Measurements from ENCODE around the gene PRTN3. TPM values are rescaled to one million over a fixed set of nuclear protein-coding genes. Genes with fewer than 3 reads are reported as not detected.

The PRTN3 gene
- total and polyA plus RNA-seq, 2 of the 4 experiments (the other 2 are of a cell fraction), result not detected

DNA sequence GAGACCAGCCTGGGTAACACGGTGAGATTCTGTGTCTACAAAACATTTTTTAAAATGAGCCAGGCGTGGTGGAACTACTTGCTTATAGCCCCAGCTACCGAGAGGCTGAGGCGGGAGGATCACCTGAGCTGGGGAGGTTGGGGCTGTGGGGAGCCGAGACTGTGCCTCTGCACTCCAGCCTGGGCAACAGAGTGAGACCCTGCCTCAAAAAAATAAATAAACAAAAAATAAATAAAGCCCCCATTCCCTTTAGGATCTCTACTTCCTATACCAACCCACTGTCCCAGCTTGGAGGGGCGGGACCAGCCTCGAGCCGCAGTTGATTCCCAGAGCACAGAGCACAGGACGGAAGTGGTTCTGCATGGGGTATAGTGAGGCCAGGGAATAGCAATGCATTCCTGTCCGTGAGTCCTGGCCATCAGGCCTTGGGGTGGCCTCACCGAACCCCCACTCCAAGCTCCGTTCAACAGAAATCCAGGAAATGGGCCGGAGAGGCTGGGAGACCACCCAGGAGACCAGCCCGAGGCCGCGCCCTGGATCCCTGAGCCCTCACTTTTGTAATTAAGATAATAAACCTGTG is 48.4 kb upstream of the PRTN3 start:
- H3K4ac ChIP-seq (ENCODE audit: low read depth, low read length), result no peak overlapping the region
- H4K8ac ChIP-seq (ENCODE audit: low read depth in 2 of 2, low read length in 2 of 2), result no peak overlapping the region
- DNase-seq (no peak), ATAC-seq (ENCODE audit: low read depth) (no peak)
- ChIA-PET CTCF (interaction anchor here (0.6 kb wide), 1 partner anchor 113 kb away, joined by 5 read pairs; no protein-coding TSS in a partner anchor), POLR2A (ENCODE audit: unreplicated experiment) (interaction anchor here (0.6 kb wide), 1 partner anchor 139 kb away, joined by 3 read pairs; no protein-coding TSS in a partner anchor)
- BruUV-seq (replicated peaks), result no TSS peak
- no peaks in the 10 kb centered on the region for H4K20me1 ChIP-seq (ENCODE audit: insufficient read depth, low read length)
- H2BK5ac ChIP-seq (ENCODE audit: low read depth, low read length, poor library complexity, severe bottlenecking), result no peak overlapping the region
- H3K14ac ChIP-seq (replicated peaks; ENCODE audit: low read depth, low read length), result no peak overlapping the region
- no peaks in the 10 kb centered on the region for H3K9me1 ChIP-seq (ENCODE audit: insufficient read depth, low read length)
- intact Hi-C loops (cut with micrococcal nuclease), result no loop called here
- no peak overlapping the region for H2AFZ ChIP-seq (replicated peaks; ENCODE audit: low read length, poor library complexity)
- no peak overlapping the region for H3K4me2 ChIP-seq (ENCODE audit: low read depth, low read length)
- H2BK15ac ChIP-seq (ENCODE audit: low read depth, low read length), result no peak overlapping the region
- in situ Hi-C loops (cut with MboI; ENCODE audit: low sequenced_read_pairs), result no loop called here
- no peaks in the 10 kb centered on the region for H3K9me3 ChIP-seq (ENCODE audit: control insufficient read depth, insufficient read depth, low read length)
- H4K5ac ChIP-seq (ENCODE audit: low read depth, low read length), result no peak overlapping the region
- TF ChIP-seq RFX5 (IDR thresholded peaks at IDR 0.05; ENCODE audit: low read depth, low read length) (no peak), NFE2L2 (IDR thresholded peaks at IDR 0.05; ENCODE audit: low read depth, low read length) (no peak), FOS (IDR thresholded peaks at IDR 0.05; ENCODE audit: low read depth, low read length) (no peak), CEBPB (IDR thresholded peaks at IDR 0.05; ENCODE audit: low read depth, low read length) (no peak), RAD21 (IDR thresholded peaks at IDR 0.05; ENCODE audit: low read length) (no peak), BHLHE40 (IDR thresholded peaks at IDR 0.05; ENCODE audit: low read depth, low read length) (no peak), CTCF (conservative IDR thresholded peaks at IDR 0.05; ENCODE audit: low read depth, low read length) (no peak), MXI1 (IDR thresholded peaks at IDR 0.05; ENCODE audit: borderline replicate concordance, low read depth, low read length) (no peak), CHD1 (IDR thresholded peaks at IDR 0.05; ENCODE audit: low read depth, low read length) (no peak), MAFK (IDR thresholded peaks at IDR 0.05; ENCODE audit: low read depth, low read length) (no peak), MAZ (IDR thresholded peaks at IDR 0.05; ENCODE audit: borderline replicate concordance, low read depth, low read length) (no peak), RCOR1 (IDR thresholded peaks at IDR 0.05; ENCODE audit: insufficient replicate concordance, low read length) (no peak), USF2 (IDR thresholded peaks at IDR 0.05; ENCODE audit: low read depth, low read length) (no peak)
- TF ChIP-seq, protein P1, sequence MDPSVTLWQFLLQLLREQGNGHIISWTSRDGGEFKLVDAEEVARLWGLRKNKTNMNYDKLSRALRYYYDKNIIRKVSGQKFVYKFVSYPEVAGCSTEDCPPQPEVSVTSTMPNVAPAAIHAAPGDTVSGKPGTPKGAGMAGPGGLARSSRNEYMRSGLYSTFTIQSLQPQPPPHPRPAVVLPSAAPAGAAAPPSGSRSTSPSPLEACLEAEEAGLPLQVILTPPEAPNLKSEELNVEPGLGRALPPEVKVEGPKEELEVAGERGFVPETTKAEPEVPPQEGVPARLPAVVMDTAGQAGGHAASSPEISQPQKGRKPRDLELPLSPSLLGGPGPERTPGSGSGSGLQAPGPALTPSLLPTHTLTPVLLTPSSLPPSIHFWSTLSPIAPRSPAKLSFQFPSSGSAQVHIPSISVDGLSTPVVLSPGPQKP (IDR thresholded peaks at IDR 0.05; ENCODE audit: borderline replicate concordance, low read depth, low read length), result no peak
- H3K56ac ChIP-seq (ENCODE audit: extremely low read depth, insufficient read depth, low read length), result no peak overlapping the region
- peaks cover 0 to 3% of the 10 kb centered on the region in 2 experiments; a peak in 1 of 4 replicates for H3K79me1 ChIP-seq (ENCODE audit: low read depth in 1 of 2, low read length in 2 of 2)
- H3K4me1 ChIP-seq (ENCODE audit: control insufficient read depth, insufficient read depth, low read length), result peaks cover 2% of the 10 kb centered on the region; the same call in 1 of the 2 replicates
- 81% methylated on average over 10 of the region's 16 CpGs; no CpG with 5 or more reads in 1 of the 2 experiments for WGBS, 2 experiments (ENCODE audit: extremely low coverage in 2 of 2, insufficient read length in 1 of 2)
- H4K91ac ChIP-seq (ENCODE audit: insufficient read depth, low read depth, low read length), result no peak overlapping the region
- no peaks in the 10 kb centered on the region for H3K36me3 ChIP-seq (ENCODE audit: control insufficient read depth, insufficient read depth, low read length)
- no peak overlapping the region for H2AK5ac ChIP-seq (ENCODE audit: low read depth, low read length)
- H3K4me3 ChIP-seq (ENCODE audit: insufficient read depth, low read depth, low read length), result no peak overlapping the region
- dilution Hi-C loops (cut with HindIII; ENCODE audit: low sequenced_read_pairs, unreplicated experiment), result no loop called here
- no peak overlapping the region for H2BK120ac ChIP-seq (ENCODE audit: low read depth, low read length)
- no peak overlapping the region for H2BK20ac ChIP-seq (ENCODE audit: low read depth, low read length)
- H3K23ac ChIP-seq (ENCODE audit: low read depth, low read length), result no peak overlapping the region
- no peak overlapping the region for H3K18ac ChIP-seq (ENCODE audit: low read depth, low read length)
- H3K27ac ChIP-seq (ENCODE audit: insufficient read depth, low read length), result no peak overlapping the region
- no peak overlapping the region for H2AK9ac ChIP-seq (replicated peaks; ENCODE audit: low read depth, low read length, poor library complexity)
- H3K27me3 ChIP-seq (ENCODE audit: control insufficient read depth, insufficient read depth, low read length), result no peaks in the 10 kb centered on the region
- no peak overlapping the region for H3K9ac ChIP-seq (ENCODE audit: low read depth, low read length)
